K562 (cell line): ENCODE data around the gene RBMS3. TPM values are rescaled to one million over a fixed set of nuclear protein-coding genes. Genes with fewer than 3 reads are reported as not detected.

Experiments used
- ATAC-seq: fragments of 200-7000 bp; cut with Tn5 transposase; 3 replicates; pipeline ENCODE4 v1.9.1; 2020; ENCODE audit warnings: moderate library complexity
- BruUV-seq: library from RNA; stranded (reverse); fragments of 400-500 nt; replicated peaks from 2 replicates; lab custom pipeline; 2021; lab: Mats Ljungman, UMichigan
- CTCF ChIA-PET: fragments of 300-600 bp; formaldehyde crosslinking; extraction: SDS; loops from one replicate; lab custom pipeline; 2021; ENCODE audit warnings: low intra/inter-chr PET ratio; lab: Yijun Ruan, JAX
- POLR2A ChIA-PET: fragments of 300-600, 350-650 bp; sonication (Branson Sonifier 250); formaldehyde crosslinking; extraction: SDS; loops from one replicate; lab custom pipeline; 2021; ENCODE audit warnings: antibody characterized with exemption, inconsistent platforms; lab: Yijun Ruan, JAX
- DNase-seq, 4 experiments: peaks; one replicate each; pipeline versions ENCODE4 v3.0.0 to v3.0.0-alpha.2; 2011 to 2018; ENCODE audit warnings: low spot score in 3 of 4, mixed read lengths in 3 of 4; ENCODE audit errors: extremely low read depth in 1 of 4
- FAIRE-seq: peaks from 2 replicates; lab custom pipeline; 2011; peaks lifted over from hg19 to GRCh38; lab: Jason Lieb, UNC
- H2AFZ ChIP-seq: 2 replicates; pipeline ENCODE4 v1.6.0; 2011; ENCODE audit warnings: low read depth, low read length, control low read depth, inconsistent platforms
- H3K27ac ChIP-seq: fragments of 200-600 bp; 3 replicates; pipeline ENCODE4 v1.8.0; 2011; ENCODE audit warnings: low read depth, mild to moderate bottlenecking, control low read depth, inconsistent platforms, low read length, moderate library complexity, mixed read lengths; ENCODE audit errors: extremely low read depth
- H3K27me3 ChIP-seq, 2 experiments: fragments of 300-600 bp in 1 of 2; 2 replicates in 1 of 2; 3 replicates in 1 of 2; pipeline versions ENCODE4 v1.6.0 to v1.8.0; 2011; ENCODE audit warnings: inconsistent platforms in 2 of 2, low read length in 2 of 2, mild to moderate bottlenecking in 1 of 2, mixed read lengths in 1 of 2, moderate library complexity in 1 of 2; ENCODE audit not compliant: control insufficient read depth in 2 of 2, insufficient read depth in 2 of 2
- H3K36me3 ChIP-seq: fragments of 300-600 bp; 3 replicates; pipeline ENCODE4 v1.8.0; 2011; ENCODE audit warnings: mild to moderate bottlenecking, low read length, inconsistent platforms; ENCODE audit not compliant: control insufficient read depth, insufficient read depth
- H3K4me1 ChIP-seq, 2 experiments: fragments of 200-600 bp in 1 of 2; replicated peaks in 1 of 2; 2 replicates in 1 of 2; 3 replicates in 1 of 2; pipeline versions ENCODE4 v1.5.1 to v1.8.0; 2011; ENCODE audit warnings: inconsistent platforms in 2 of 2, low read length in 2 of 2, mild to moderate bottlenecking in 1 of 2, mixed read lengths in 1 of 2, moderate library complexity in 1 of 2; ENCODE audit not compliant: control insufficient read depth in 2 of 2, insufficient read depth in 2 of 2
- H3K4me2 ChIP-seq: 2 replicates; pipeline ENCODE4 v1.6.1; 2011; ENCODE audit warnings: low read length, control low read depth, inconsistent platforms, mixed read lengths; ENCODE audit not compliant: insufficient read depth
- H3K4me3 ChIP-seq: fragments of 200-600 bp; sonication (generic), shearing (Covaris generic); 2 replicates; pipeline ENCODE4 v1.5.1; 2016; ENCODE audit warnings: control low read depth, inconsistent platforms
- H3K79me2 ChIP-seq: fragments of 200-600 bp; 3 replicates; pipeline ENCODE4 v1.8.0; 2011; ENCODE audit warnings: low read length, inconsistent platforms; ENCODE audit not compliant: control insufficient read depth, insufficient read depth
- H3K9ac ChIP-seq, 2 experiments: 2 replicates each; pipeline versions ENCODE4 v1.6.0 to v1.6.1; 2011; ENCODE audit warnings: low read depth in 2 of 2, low read length in 2 of 2, control low read depth in 1 of 2, inconsistent platforms in 1 of 2, mild to moderate bottlenecking in 1 of 2, mixed read lengths in 1 of 2; ENCODE audit not compliant: insufficient read depth in 1 of 2
- H3K9me1 ChIP-seq: one replicate; pipeline ENCODE4 v1.6.0; 2011; ENCODE audit warnings: inconsistent platforms, mild to moderate bottlenecking, low read length, moderate library complexity; ENCODE audit not compliant: control insufficient read depth, insufficient read depth
- H3K9me3 ChIP-seq: replicated peaks from 2 replicates; pipeline ENCODE4 v1.5.1; 2011; ENCODE audit warnings: low read depth, low read length, inconsistent platforms; ENCODE audit not compliant: control insufficient read depth, insufficient read depth
- H4K20me1 ChIP-seq: replicated peaks from 2 replicates; pipeline ENCODE4 v1.6.1; 2011; ENCODE audit warnings: low read length, inconsistent platforms, mixed read lengths; ENCODE audit not compliant: control insufficient read depth, insufficient read depth
- PPARD ChIP-seq: fragments of 250-450 bp; sonication (Bioruptor Pico); IDR thresholded peaks from 2 replicates; pipeline ENCODE4 v1.8.0; 2022; ENCODE audit warnings: inconsistent platforms, mild to moderate bottlenecking, moderate library complexity
- SRSF7 ChIP-seq: fragments of 200-400 bp; formaldehyde crosslinking; optimal IDR thresholded peaks from 2 replicates; pipeline ENCODE3; 2017; ENCODE audit warnings: mild to moderate bottlenecking, low read depth, low read length
- ZNF146 ChIP-seq: IDR thresholded peaks from one replicate; pipeline ENCODE4 v1.6.1; 2018; ENCODE audit warnings: missing compliant biosample characterization; ENCODE audit not compliant: unreplicated experiment
- ZNF778 ChIP-seq: fragments of 450-650 bp; formaldehyde crosslinking; IDR thresholded peaks from 2 replicates; pipeline ENCODE4 v1.4.0; 2020; ENCODE audit warnings: mild to moderate bottlenecking, moderate library complexity
- WGBS: fragments of 100-300 bp; shearing (Covaris generic); methylation state at CpG from one replicate; pipeline ENCODE4 v1.1.6; 2016; ENCODE audit warnings: low coverage, mixed read lengths; ENCODE audit not compliant: insufficient coverage; ENCODE audit errors: missing lambda C conversion rate; 5-methylcytosine and 5-hydroxymethylcytosine counted together
- in situ Hi-C: fragments of 300-500 bp; cut with MboI; formaldehyde crosslinking; loops from 4 replicates; pipeline ENCODE4 v1.15.0; 2018; ENCODE audit warnings: inconsistent platforms, mixed read lengths
- intact Hi-C: fragments of 100-400 bp; cut with micrococcal nuclease; formaldehyde crosslinking; loops from 2 replicates; pipeline ENCODE4 v1.14.2; 2022
- polyA plus RNA-seq, 8 experiments: library from polyadenylated mRNA; depleted of rRNA in 4 of 8; stranded (reverse) in 5 of 8; unstranded in 3 of 8; fragments of >200 nt; fragmentation: Nextera tagmentation in 2 of 8; fragmentation: Illumina TruSeq in 1 of 8; extraction: Ambion mirVana in 2 of 8; extraction: Trizol in 1 of 8; gene quantifications; 2 replicates each; pipeline versions ENCODE4 v1.2.1 to v1.2.3, GENCODE V29; 2011 to 2014; ENCODE audit warnings: inconsistent platforms in 1 of 8, missing spikeins in 1 of 8
- total RNA-seq, 7 experiments: library from RNA; depleted of rRNA in 6 of 7; stranded (reverse); fragments of >200 nt in 6 of 7; fragmentation: Illumina TruSeq in 2 of 7; extraction: Trizol in 2 of 7; gene quantifications; 2 replicates each; pipeline versions ENCODE4 v1.2.1 to v1.2.3, GENCODE V29; 2011 to 2021; ENCODE audit warnings: low replicate concordance in 1 of 7

The RBMS3 gene
- total and polyA plus RNA-seq, 9 of the 15 experiments (the other 6 are each of a cell fraction or from before 2014, with no cell fraction given), result 0.20 TPM; not detected in 8

DNA sequence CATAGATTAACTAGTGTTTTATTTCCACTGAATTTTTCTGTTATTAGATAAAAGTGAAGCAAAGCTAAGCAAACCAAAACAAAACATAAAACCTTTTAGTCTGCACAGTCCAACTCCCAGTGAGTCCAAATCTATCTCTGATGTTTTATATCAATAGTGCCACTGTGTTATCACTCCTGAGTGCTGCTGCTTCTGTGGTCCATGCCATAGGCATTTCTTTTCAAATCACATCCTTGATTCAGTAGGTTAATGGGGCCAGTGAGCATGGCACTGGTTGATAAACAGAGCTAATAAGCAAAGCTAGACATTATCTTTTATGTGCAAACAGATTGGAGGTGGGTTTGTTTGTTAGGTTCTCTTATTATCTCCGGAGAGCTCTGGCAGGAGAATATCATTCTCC, 30.0 kb downstream of the RBMS3 start:
- no peak overlapping the region for H3K4me2 ChIP-seq
- H3K79me2 ChIP-seq, result no peaks in the 10 kb centered on the region
- no peaks in the 10 kb centered on the region for H3K4me1 ChIP-seq
- no peaks in the 10 kb centered on the region for H3K27me3 ChIP-seq
- H3K9me1 ChIP-seq, result no peaks in the 10 kb centered on the region
- TF ChIP-seq SRSF7, result no peak
- no peak for ATAC-seq
- in situ Hi-C loops (no loop called here), intact Hi-C loops (no loop called here)
- FAIRE-seq, result no peak
- H4K20me1 ChIP-seq, result no peaks in the 10 kb centered on the region
- H2AFZ ChIP-seq, result no peak overlapping the region
- no peaks in the 10 kb centered on the region for H3K9me3 ChIP-seq
- BruUV-seq, result no TSS peak
- ChIA-PET POLR2A (no interaction called here), CTCF (no interaction called here)
- no peaks in the 10 kb centered on the region for H3K36me3 ChIP-seq
- DNase-seq, result no peak
- H3K9ac ChIP-seq, result no peak overlapping the region
- 0% methylated on average over 1 of the region's 1 CpG for WGBS
- H3K27ac ChIP-seq, result no peak overlapping the region
- no peak overlapping the region for H3K4me3 ChIP-seq

DNA sequence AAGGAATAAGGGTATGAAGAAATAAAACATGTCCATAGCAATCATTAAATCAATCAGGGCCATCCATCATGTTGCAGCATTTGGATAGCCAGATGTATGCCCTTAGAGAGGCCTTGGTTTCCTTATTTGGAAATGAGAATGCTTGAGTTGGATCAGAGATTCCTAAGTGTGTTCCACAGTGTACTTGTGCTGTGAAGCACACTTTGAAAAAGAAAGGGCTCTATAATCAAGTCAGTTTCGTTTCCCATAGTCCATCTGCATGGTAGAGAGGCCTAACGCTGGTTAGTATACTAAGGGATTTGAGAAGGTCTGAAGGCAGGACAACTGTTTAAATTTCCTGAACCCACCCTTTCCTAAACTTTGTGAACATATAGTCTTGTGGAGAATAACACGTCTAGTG, 30.9 kb downstream of the RBMS3 start:
- in situ Hi-C loops (no loop called here), intact Hi-C loops (no loop called here)
- Histone ChIP-seq H2AFZ (no peak overlapping the region), H3K4me2 (no peak overlapping the region), H3K27me3 (no peaks in the 10 kb centered on the region), H3K9ac (no peak overlapping the region), H3K4me1 (no peaks in the 10 kb centered on the region), H3K36me3 (no peaks in the 10 kb centered on the region), H3K27ac (no peak overlapping the region), H3K9me1 (no peaks in the 10 kb centered on the region), H3K9me3 (no peaks in the 10 kb centered on the region), H4K20me1 (no peaks in the 10 kb centered on the region), H3K4me3 (no peak overlapping the region), H3K79me2 (no peaks in the 10 kb centered on the region)
- no peak for FAIRE-seq
- no peak for TF ChIP-seq ZNF146
- TF ChIP-seq PPARD, result no peak
- TF ChIP-seq ZNF778 (CRISPR knock-in tag), result no peak
- no peak for DNase-seq
- BruUV-seq, result no TSS peak
- CTCF ChIA-PET, result no interaction called here
- WGBS, result 1% methylated on average over 3 of the region's 3 CpGs
- POLR2A ChIA-PET, result no interaction called here
- no peak for ATAC-seq
